ENCODE measurements around the gene KBTBD2.
"Not testable (repeated sequence)": the region's sequence is repeated elsewhere in the genome, so short reads cannot be mapped to it uniquely, and the experiment has no call there.

Gene KBTBD2

DNA sequence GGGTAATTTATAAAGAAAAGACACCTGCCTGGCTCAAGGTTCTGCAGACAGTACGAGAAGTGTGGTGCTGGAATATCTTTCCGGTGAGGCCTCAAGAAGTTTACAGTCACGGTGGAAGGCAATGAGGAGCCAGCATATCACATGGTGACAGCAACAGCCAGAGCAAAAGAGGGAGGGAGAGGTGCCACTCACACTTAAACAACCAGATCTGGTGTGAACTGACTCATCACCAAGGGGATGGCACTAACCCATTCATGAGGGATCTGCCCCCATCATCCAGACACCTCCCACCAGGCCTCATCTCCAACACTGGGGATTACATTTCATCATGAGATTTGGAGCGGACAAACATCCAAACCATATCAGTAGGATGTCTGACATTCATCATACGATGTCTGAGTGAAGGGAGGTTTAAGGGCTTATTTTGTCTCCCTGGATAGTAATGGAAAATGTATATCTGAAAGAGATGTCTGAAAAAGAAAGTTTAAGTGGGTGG is 23.5 kb upstream of the KBTBD2 start:
- Histone ChIP-seq H3K4me3 (ENCODE audit: low read depth, low read length) (no peak overlapping the region), H3K36me3 (peaks cover 25% of the 10 kb centered on the region), H3K4me1 (no peaks in the 10 kb centered on the region), H3K27me3 (no peaks in the 10 kb centered on the region), H3K9me3 (no peaks in the 10 kb centered on the region)
- no peak for DNase-seq
- TF ChIP-seq, protein P1, sequence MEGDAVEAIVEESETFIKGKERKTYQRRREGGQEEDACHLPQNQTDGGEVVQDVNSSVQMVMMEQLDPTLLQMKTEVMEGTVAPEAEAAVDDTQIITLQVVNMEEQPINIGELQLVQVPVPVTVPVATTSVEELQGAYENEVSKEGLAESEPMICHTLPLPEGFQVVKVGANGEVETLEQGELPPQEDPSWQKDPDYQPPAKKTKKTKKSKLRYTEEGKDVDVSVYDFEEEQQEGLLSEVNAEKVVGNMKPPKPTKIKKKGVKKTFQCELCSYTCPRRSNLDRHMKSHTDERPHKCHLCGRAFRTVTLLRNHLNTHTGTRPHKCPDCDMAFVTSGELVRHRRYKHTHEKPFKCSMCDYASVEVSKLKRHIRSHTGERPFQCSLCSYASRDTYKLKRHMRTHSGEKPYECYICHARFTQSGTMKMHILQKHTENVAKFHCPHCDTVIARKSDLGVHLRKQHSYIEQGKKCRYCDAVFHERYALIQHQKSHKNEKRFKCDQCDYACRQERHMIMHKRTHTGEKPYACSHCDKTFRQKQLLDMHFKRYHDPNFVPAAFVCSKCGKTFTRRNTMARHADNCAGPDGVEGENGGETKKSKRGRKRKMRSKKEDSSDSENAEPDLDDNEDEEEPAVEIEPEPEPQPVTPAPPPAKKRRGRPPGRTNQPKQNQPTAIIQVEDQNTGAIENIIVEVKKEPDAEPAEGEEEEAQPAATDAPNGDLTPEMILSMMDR (IDR thresholded peaks at IDR 0.05; ENCODE audit: low read depth, low read length), result no peak

DNA sequence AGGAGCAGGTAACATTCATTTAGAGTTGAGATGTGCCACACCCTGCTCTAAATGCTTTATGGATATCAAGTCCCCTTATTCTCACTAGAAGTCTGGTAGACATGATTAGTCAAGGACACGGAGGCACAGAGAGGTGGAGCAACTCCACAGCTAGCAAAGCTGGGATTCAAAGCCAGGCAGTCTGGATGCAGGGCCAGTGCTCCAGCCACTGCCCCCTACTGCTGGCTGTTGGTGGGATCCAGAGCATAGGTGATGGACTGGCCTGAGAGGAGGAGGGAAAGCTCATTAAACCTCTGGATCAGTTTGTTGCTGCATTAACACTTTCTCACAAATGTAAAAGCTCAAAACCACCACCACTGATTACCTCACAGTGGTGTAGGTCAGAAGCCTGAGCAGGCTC is 22.6 kb upstream of the KBTBD2 start:
- H3K27me3 ChIP-seq, result no peaks in the 10 kb centered on the region
- H3K9me3 ChIP-seq, result no peaks in the 10 kb centered on the region
- H3K36me3 ChIP-seq, result peaks cover 17% of the 10 kb centered on the region
- no peak for DNase-seq
- TF ChIP-seq, protein P1 (IDR thresholded peaks at IDR 0.05; ENCODE audit: low read depth, low read length), result peak; percentile 20; the same call in 1 of the 2 replicates
- no peak overlapping the region for H3K4me3 ChIP-seq (ENCODE audit: low read depth, low read length)
- H3K4me1 ChIP-seq, result no peaks in the 10 kb centered on the region

DNA sequence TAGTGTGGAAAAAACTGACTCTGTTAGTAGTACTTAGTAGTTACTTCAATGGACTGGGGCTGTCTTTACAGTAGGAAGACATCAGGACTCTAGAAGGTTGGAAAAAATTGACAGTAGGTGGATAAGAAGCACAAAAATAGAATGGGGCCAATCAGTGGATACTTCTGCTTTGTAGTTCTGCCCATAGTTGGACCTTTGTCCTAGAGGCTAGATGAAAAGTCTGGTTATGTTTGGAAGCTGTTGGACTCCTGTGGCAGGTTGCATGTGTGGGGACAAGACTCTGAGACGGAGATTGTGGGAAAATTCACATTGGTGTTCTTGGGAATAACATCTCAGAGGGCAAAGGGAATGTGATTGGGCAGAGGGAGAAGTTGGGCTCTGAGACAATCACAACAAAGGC is 18.6 kb upstream of the KBTBD2 start:
- H3K4me3 ChIP-seq (ENCODE audit: low read depth, low read length), result no peak overlapping the region
- H3K36me3 ChIP-seq, result peaks cover under 1% of the 10 kb centered on the region; the same call in 1 of the 2 replicates
- TF ChIP-seq, protein P1 (IDR thresholded peaks at IDR 0.05; ENCODE audit: low read depth, low read length), result no peak
- H3K9me3 ChIP-seq, result no peaks in the 10 kb centered on the region
- H3K4me1 ChIP-seq, result no peaks in the 10 kb centered on the region
- no peaks in the 10 kb centered on the region for H3K27me3 ChIP-seq
- DNase-seq, result no peak

DNA sequence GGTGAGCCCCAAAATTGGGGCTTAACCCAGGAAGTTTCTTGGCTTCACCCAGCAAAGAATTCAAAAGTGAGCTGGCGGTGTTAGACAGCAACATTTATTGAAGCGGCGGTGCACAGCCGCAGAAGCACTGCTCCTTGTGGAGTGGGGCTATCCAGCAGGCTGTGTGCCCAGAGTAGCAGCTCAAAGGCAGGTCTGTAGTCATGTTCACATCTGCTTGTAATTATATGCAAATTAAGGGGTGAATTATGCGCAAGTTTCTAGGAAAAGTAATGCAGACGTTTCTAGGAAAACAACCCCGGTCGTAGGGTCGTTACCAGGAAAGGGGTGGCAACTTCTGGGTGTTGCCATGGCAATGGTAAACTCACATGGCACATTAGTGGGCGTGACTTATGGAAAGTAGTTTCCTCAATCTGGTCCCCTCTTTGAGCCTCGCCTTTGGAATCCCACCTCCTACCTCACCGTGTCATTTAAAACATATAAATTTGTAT is 13.7 kb upstream of the KBTBD2 start:
- Histone ChIP-seq H3K9me3 (no peaks in the 10 kb centered on the region), H3K4me3 (ENCODE audit: low read depth, low read length) (peak overlapping the region; percentile 56), H3K36me3 (no peaks in the 10 kb centered on the region), H3K4me1 (no peaks in the 10 kb centered on the region), H3K27me3 (no peaks in the 10 kb centered on the region)
- TF ChIP-seq, protein P1 (IDR thresholded peaks at IDR 0.05; ENCODE audit: low read depth, low read length), result no peak
- peak; percentile 66 for DNase-seq

DNA sequence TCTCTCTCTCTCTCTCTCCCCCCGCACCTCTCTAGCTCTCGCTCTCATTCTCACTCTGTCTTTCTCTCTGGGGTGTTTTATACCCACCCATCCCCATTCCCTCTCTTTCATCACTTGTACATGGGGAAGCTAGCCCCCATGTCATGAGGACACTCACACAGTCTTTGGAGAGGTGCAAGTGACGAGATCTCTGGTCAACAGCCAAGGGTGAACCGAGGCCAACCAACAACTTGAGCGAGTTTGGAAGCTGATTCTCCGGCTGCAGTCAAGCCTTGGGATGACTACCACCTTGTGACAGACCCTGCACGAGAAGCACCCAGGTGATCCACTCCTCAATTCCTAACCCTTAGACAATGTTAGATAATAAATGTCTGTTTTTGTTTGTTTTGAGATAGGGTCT is 10.1 kb upstream of the KBTBD2 start:
- TF ChIP-seq, protein P1 (IDR thresholded peaks at IDR 0.05; ENCODE audit: low read depth, low read length), result no peak
- Histone ChIP-seq H3K36me3 (no peaks in the 10 kb centered on the region), H3K4me3 (ENCODE audit: low read depth, low read length) (no peak overlapping the region), H3K9me3 (no peaks in the 10 kb centered on the region), H3K27me3 (no peaks in the 10 kb centered on the region), H3K4me1 (no peaks in the 10 kb centered on the region)
- no peak for DNase-seq

DNA sequence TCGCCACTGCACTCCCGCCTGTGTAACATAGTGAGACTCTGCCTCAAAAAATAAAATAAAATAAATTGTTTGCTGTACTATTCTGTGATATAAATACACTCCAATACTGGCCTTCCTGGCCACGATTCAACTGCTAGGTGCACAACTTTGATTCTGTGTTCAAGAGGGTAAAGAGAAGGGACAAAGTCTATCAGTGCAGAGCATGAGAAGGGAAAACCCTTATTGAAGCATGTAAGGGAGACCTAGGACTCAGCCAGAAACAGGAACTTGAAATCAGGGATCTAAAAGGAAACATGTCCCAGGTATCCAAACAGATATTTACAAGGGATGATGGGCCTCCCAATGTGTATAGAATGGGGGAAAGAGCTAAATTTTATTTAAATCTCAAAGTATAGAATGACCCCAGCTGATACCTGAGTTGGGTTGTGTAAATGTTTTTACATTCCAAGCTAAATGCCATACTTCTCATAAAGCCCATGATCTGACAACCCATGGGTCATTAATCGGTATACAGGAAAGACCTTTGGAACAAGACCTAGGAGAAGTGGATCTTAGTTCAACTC is 9.0 kb upstream of the KBTBD2 start:
- TF ChIP-seq, protein P1 (IDR thresholded peaks at IDR 0.05; ENCODE audit: low read depth, low read length), result no peak
- H3K36me3 ChIP-seq, result no peaks in the 10 kb centered on the region
- H3K4me3 ChIP-seq (ENCODE audit: low read depth, low read length), result no peak overlapping the region
- no peaks in the 10 kb centered on the region for H3K27me3 ChIP-seq
- no peaks in the 10 kb centered on the region for H3K9me3 ChIP-seq
- DNase-seq, result no peak
- H3K4me1 ChIP-seq, result no peaks in the 10 kb centered on the region

DNA sequence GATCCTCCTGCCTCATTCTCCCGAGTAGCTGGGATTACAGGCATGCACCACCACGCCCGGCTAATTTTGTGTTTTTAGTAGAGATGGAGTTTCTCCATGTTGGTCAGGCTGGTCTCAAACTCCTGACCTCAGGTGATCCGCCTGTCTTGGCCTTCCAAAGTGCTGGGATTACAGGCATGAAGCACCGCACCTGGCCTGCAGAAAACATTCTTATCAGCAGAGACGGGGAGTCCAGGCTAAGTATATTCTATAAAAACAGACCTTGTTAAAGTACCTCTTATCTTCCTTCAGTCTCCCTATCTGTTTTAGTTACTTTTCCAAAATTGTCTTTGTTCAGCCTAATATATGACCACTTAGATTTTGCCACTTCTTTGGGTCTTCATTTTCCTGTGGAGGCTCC is 5.8 kb upstream of the KBTBD2 start:
- H3K4me1 ChIP-seq; H3K9me3 ChIP-seq; DNase-seq; H3K36me3 ChIP-seq; H3K27me3 ChIP-seq; H3K4me3 ChIP-seq (ENCODE audit: low read depth, low read length): not testable (repeated sequence)
